K562 (cell line): ENCODE results near the gene GLIS1. TPM values are rescaled to one million over a fixed set of nuclear protein-coding genes. Genes with fewer than 3 reads are reported as not detected.

Source experiments
- ATAC-seq: fragments of 200-7000 bp; cut with Tn5 transposase; 3 replicates; pipeline ENCODE4 v1.9.1; 2020; ENCODE audit warnings: moderate library complexity
- BruUV-seq: library from RNA; stranded (reverse); fragments of 400-500 nt; replicated peaks from 2 replicates; lab custom pipeline; 2021; lab: Mats Ljungman, UMichigan
- CTCF ChIA-PET: fragments of 300-600 bp; formaldehyde crosslinking; extraction: SDS; loops from one replicate; lab custom pipeline; 2021; ENCODE audit warnings: low intra/inter-chr PET ratio; lab: Yijun Ruan, JAX
- POLR2A ChIA-PET: fragments of 300-600, 350-650 bp; sonication (Branson Sonifier 250); formaldehyde crosslinking; extraction: SDS; loops from one replicate; lab custom pipeline; 2021; ENCODE audit warnings: antibody characterized with exemption, inconsistent platforms; lab: Yijun Ruan, JAX
- DNase-seq, 4 experiments: peaks; one replicate each; pipeline versions ENCODE4 v3.0.0 to v3.0.0-alpha.2; 2011 to 2018; ENCODE audit warnings: low spot score in 3 of 4, mixed read lengths in 3 of 4; ENCODE audit errors: extremely low read depth in 1 of 4
- FAIRE-seq: peaks from 2 replicates; lab custom pipeline; 2011; peaks lifted over from hg19 to GRCh38; lab: Jason Lieb, UNC
- H2AFZ ChIP-seq: 2 replicates; pipeline ENCODE4 v1.6.0; 2011; ENCODE audit warnings: low read depth, low read length, control low read depth, inconsistent platforms
- H3K27ac ChIP-seq: fragments of 200-600 bp; 3 replicates; pipeline ENCODE4 v1.8.0; 2011; ENCODE audit warnings: low read depth, mild to moderate bottlenecking, control low read depth, inconsistent platforms, low read length, moderate library complexity, mixed read lengths; ENCODE audit errors: extremely low read depth
- H3K27me3 ChIP-seq, 2 experiments: fragments of 300-600 bp in 1 of 2; 2 replicates in 1 of 2; 3 replicates in 1 of 2; pipeline versions ENCODE4 v1.6.0 to v1.8.0; 2011; ENCODE audit warnings: inconsistent platforms in 2 of 2, low read length in 2 of 2, mild to moderate bottlenecking in 1 of 2, mixed read lengths in 1 of 2, moderate library complexity in 1 of 2; ENCODE audit not compliant: control insufficient read depth in 2 of 2, insufficient read depth in 2 of 2
- H3K36me3 ChIP-seq: fragments of 300-600 bp; 3 replicates; pipeline ENCODE4 v1.8.0; 2011; ENCODE audit warnings: mild to moderate bottlenecking, low read length, inconsistent platforms; ENCODE audit not compliant: control insufficient read depth, insufficient read depth
- H3K4me1 ChIP-seq, 2 experiments: fragments of 200-600 bp in 1 of 2; replicated peaks in 1 of 2; 2 replicates in 1 of 2; 3 replicates in 1 of 2; pipeline versions ENCODE4 v1.5.1 to v1.8.0; 2011; ENCODE audit warnings: inconsistent platforms in 2 of 2, low read length in 2 of 2, mild to moderate bottlenecking in 1 of 2, mixed read lengths in 1 of 2, moderate library complexity in 1 of 2; ENCODE audit not compliant: control insufficient read depth in 2 of 2, insufficient read depth in 2 of 2
- H3K4me2 ChIP-seq: 2 replicates; pipeline ENCODE4 v1.6.1; 2011; ENCODE audit warnings: low read length, control low read depth, inconsistent platforms, mixed read lengths; ENCODE audit not compliant: insufficient read depth
- H3K4me3 ChIP-seq: fragments of 200-600 bp; sonication (generic), shearing (Covaris generic); 2 replicates; pipeline ENCODE4 v1.5.1; 2016; ENCODE audit warnings: control low read depth, inconsistent platforms
- H3K79me2 ChIP-seq: fragments of 200-600 bp; 3 replicates; pipeline ENCODE4 v1.8.0; 2011; ENCODE audit warnings: low read length, inconsistent platforms; ENCODE audit not compliant: control insufficient read depth, insufficient read depth
- H3K9ac ChIP-seq, 2 experiments: 2 replicates each; pipeline versions ENCODE4 v1.6.0 to v1.6.1; 2011; ENCODE audit warnings: low read depth in 2 of 2, low read length in 2 of 2, control low read depth in 1 of 2, inconsistent platforms in 1 of 2, mild to moderate bottlenecking in 1 of 2, mixed read lengths in 1 of 2; ENCODE audit not compliant: insufficient read depth in 1 of 2
- H3K9me1 ChIP-seq: one replicate; pipeline ENCODE4 v1.6.0; 2011; ENCODE audit warnings: inconsistent platforms, mild to moderate bottlenecking, low read length, moderate library complexity; ENCODE audit not compliant: control insufficient read depth, insufficient read depth
- H3K9me3 ChIP-seq: replicated peaks from 2 replicates; pipeline ENCODE4 v1.5.1; 2011; ENCODE audit warnings: low read depth, low read length, inconsistent platforms; ENCODE audit not compliant: control insufficient read depth, insufficient read depth
- H4K20me1 ChIP-seq: replicated peaks from 2 replicates; pipeline ENCODE4 v1.6.1; 2011; ENCODE audit warnings: low read length, inconsistent platforms, mixed read lengths; ENCODE audit not compliant: control insufficient read depth, insufficient read depth
- BCOR ChIP-seq: fragments of 450-650 bp; IDR thresholded peaks from 2 replicates; pipeline ENCODE4 v1.6.1; 2016
- CSDE1 ChIP-seq, 2 experiments: fragments of 450-650 bp; IDR thresholded peaks; 2 replicates each; pipeline ENCODE4 v1.6.1; 2016; ENCODE audit warnings: mild to moderate bottlenecking in 1 of 2
- HDAC1 ChIP-seq, 2 experiments: fragments of 450-650 bp; IDR thresholded peaks; 2 replicates each; pipeline ENCODE4 v1.6.1; 2016 to 2017; ENCODE audit warnings: inconsistent platforms in 1 of 2, mild to moderate bottlenecking in 1 of 2, moderate library complexity in 1 of 2
- HMG20A ChIP-seq: fragments of 450-650 bp; formaldehyde crosslinking; conservative IDR thresholded peaks from 2 replicates; pipeline ENCODE4 v1.4.0; 2020; ENCODE audit warnings: mild to moderate bottlenecking, mixed read lengths
- MBD2 ChIP-seq: sonication (generic); IDR thresholded peaks from 2 replicates; pipeline ENCODE4 v1.6.1; 2016; ENCODE audit warnings: low read depth, borderline replicate concordance
- MYC ChIP-seq, 2 experiments: fragments of 250-450 bp in 1 of 2; sonication (Bioruptor Pico) in 1 of 2; IDR thresholded peaks; 2 replicates each; pipeline versions ENCODE4 v1.5.1 to v1.6.1; 2012 to 2021; ENCODE audit warnings: low read depth in 2 of 2, borderline replicate concordance in 1 of 2, improper control_type of control experiment in 1 of 2, low read length in 1 of 2, mild to moderate bottlenecking in 1 of 2, moderate library complexity in 1 of 2
- NBN ChIP-seq: fragments of 450-650 bp; IDR thresholded peaks from 2 replicates; pipeline ENCODE4 v1.6.1; 2016; ENCODE audit warnings: low read depth, mild to moderate bottlenecking
- NFXL1 ChIP-seq: fragments of 450-650 bp; formaldehyde crosslinking; IDR thresholded peaks from 2 replicates; pipeline ENCODE4 v1.4.0; 2021; ENCODE audit warnings: mild to moderate bottlenecking
- POLR2H ChIP-seq: IDR thresholded peaks from 2 replicates; pipeline ENCODE4 v1.6.1; 2016; ENCODE audit warnings: missing genetic modification characterization, low read depth, mild to moderate bottlenecking, control low read depth, missing compliant biosample characterization, moderate library complexity
- RB1 ChIP-seq: fragments of 450-650 bp; IDR thresholded peaks from 2 replicates; pipeline ENCODE4 v1.6.1; 2017; ENCODE audit warnings: low read depth, mild to moderate bottlenecking
- RFX5 ChIP-seq: IDR thresholded peaks from 2 replicates; pipeline ENCODE4 v1.6.1; 2011; ENCODE audit warnings: low read depth, mild to moderate bottlenecking, improper control_type of control experiment, low read length
- SREBF1 ChIP-seq: fragments of 150-350 bp; IDR thresholded peaks from 2 replicates; pipeline ENCODE4 v1.6.1; 2014; ENCODE audit warnings: antibody characterized with exemption, low read depth, low read length, borderline replicate concordance
- SRF ChIP-seq, 2 experiments: fragments of 250-450, 450-650 bp in 1 of 2; sonication (Bioruptor Pico) in 1 of 2; sonication (generic) in 1 of 2; formaldehyde crosslinking; IDR thresholded peaks; 2 replicates each; pipeline versions ENCODE4 v1.5.0 to v1.5.1; 2020 to 2022; ENCODE audit warnings: mild to moderate bottlenecking in 1 of 2, missing genetic modification reagents in 1 of 2
- TEAD4 ChIP-seq, 2 experiments: sonication (generic) in 1 of 2; formaldehyde crosslinking in 1 of 2; IDR thresholded peaks; 2 replicates each; pipeline versions ENCODE4 v1.6.1 to v1.8.0; 2012 to 2022; ENCODE audit warnings: borderline replicate concordance in 1 of 2, inconsistent platforms in 1 of 2, low read length in 1 of 2, mild to moderate bottlenecking in 1 of 2, missing genetic modification reagents in 1 of 2
- ZNF124 ChIP-seq: sonication (generic); formaldehyde crosslinking; IDR thresholded peaks from 2 replicates; pipeline ENCODE4 v1.8.1; 2022; ENCODE audit warnings: missing genetic modification reagents
- ZNF175 ChIP-seq: fragments of 200-800 bp; sonication (Bioruptor generic); IDR thresholded peaks from 2 replicates; pipeline ENCODE4 v1.6.1; 2016; ENCODE audit warnings: low read depth, mild to moderate bottlenecking, missing genetic modification characterization, missing compliant biosample characterization
- ZNF408 ChIP-seq: fragments of 250-450 bp; sonication (Bioruptor Pico); IDR thresholded peaks from 2 replicates; pipeline ENCODE4 v1.4.0; 2020; ENCODE audit warnings: low read depth, mild to moderate bottlenecking, moderate library complexity
- WGBS: fragments of 100-300 bp; shearing (Covaris generic); methylation state at CpG from one replicate; pipeline ENCODE4 v1.1.6; 2016; ENCODE audit warnings: low coverage, mixed read lengths; ENCODE audit not compliant: insufficient coverage; ENCODE audit errors: missing lambda C conversion rate; 5-methylcytosine and 5-hydroxymethylcytosine counted together
- in situ Hi-C: fragments of 300-500 bp; cut with MboI; formaldehyde crosslinking; loops from 4 replicates; pipeline ENCODE4 v1.15.0; 2018; ENCODE audit warnings: inconsistent platforms, mixed read lengths
- intact Hi-C: fragments of 100-400 bp; cut with micrococcal nuclease; formaldehyde crosslinking; loops from 2 replicates; pipeline ENCODE4 v1.14.2; 2022
- polyA plus RNA-seq, 8 experiments: library from polyadenylated mRNA; depleted of rRNA in 4 of 8; stranded (reverse) in 5 of 8; unstranded in 3 of 8; fragments of >200 nt; fragmentation: Nextera tagmentation in 2 of 8; fragmentation: Illumina TruSeq in 1 of 8; extraction: Ambion mirVana in 2 of 8; extraction: Trizol in 1 of 8; gene quantifications; 2 replicates each; pipeline versions ENCODE4 v1.2.1 to v1.2.3, GENCODE V29; 2011 to 2014; ENCODE audit warnings: inconsistent platforms in 1 of 8, missing spikeins in 1 of 8
- total RNA-seq, 7 experiments: library from RNA; depleted of rRNA in 6 of 7; stranded (reverse); fragments of >200 nt in 6 of 7; fragmentation: Illumina TruSeq in 2 of 7; extraction: Trizol in 2 of 7; gene quantifications; 2 replicates each; pipeline versions ENCODE4 v1.2.1 to v1.2.3, GENCODE V29; 2011 to 2021; ENCODE audit warnings: low replicate concordance in 1 of 7
- TF ChIP-seq, protein P1 (sequence below), 2 experiments: IDR thresholded peaks in 1 of 2; conservative IDR thresholded peaks in 1 of 2; 2 replicates each; pipeline ENCODE4 v1.6.1; 2016; ENCODE audit warnings: low read depth in 2 of 2, mild to moderate bottlenecking in 1 of 2, missing compliant biosample characterization in 1 of 2, missing genetic modification characterization in 1 of 2, moderate library complexity in 1 of 2

The GLIS1 gene
- total and polyA plus RNA-seq, 9 of the 15 experiments (the other 6 are each of a cell fraction or from before 2014, with no cell fraction given), result not detected

DNA sequence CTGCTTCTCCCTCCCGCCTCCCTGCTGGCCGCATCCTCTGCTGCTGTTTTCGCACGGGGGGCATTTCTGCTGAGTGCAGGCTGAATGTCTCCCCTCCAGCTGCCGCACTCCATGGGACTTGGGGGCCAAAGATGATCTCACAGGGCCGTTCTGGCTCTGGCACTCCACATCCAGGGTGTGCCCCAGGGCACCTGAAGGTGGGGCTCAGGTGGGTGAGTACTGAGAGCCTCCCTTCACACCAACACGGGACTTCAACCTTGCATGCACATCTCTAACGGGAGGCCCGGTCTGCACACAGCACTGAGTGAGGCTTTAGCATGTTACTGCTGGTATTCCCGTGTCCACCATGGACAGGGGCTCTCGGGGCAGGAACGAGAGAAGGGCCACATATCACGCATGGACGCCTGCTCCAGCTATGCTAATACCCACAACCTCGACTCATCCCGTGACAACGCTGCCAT is 190.9 kb downstream of the GLIS1 start:
- WGBS, result under 1% methylated on average over 17 of the region's 17 CpGs
- no peak for TF ChIP-seq BCOR
- no peak for TF ChIP-seq MBD2
- no peak for TF ChIP-seq TEAD4 (IDR thresholded peaks at IDR 0.05; ENCODE audit: low read length)
- no peak for TF ChIP-seq TEAD4 (CRISPR knock-in tag; IDR thresholded peaks at IDR 0.05; ENCODE audit: borderline replicate concordance)
- TF ChIP-seq CSDE1 (IDR thresholded peaks at IDR 0.05), result no peak
- no peak for TF ChIP-seq MYC (IDR thresholded peaks at IDR 0.05; ENCODE audit: low read depth, low read length)
- no peak for TF ChIP-seq MYC (CRISPR knock-in tag; IDR thresholded peaks at IDR 0.05; ENCODE audit: borderline replicate concordance, low read depth)
- TF ChIP-seq, protein P1, sequence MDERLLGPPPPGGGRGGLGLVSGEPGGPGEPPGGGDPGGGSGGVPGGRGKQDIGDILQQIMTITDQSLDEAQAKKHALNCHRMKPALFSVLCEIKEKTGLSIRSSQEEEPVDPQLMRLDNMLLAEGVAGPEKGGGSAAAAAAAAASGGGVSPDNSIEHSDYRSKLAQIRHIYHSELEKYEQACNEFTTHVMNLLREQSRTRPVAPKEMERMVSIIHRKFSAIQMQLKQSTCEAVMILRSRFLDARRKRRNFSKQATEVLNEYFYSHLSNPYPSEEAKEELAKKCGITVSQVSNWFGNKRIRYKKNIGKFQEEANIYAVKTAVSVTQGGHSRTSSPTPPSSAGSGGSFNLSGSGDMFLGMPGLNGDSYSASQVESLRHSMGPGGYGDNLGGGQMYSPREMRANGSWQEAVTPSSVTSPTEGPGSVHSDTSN (CRISPR knock-in tag; IDR thresholded peaks at IDR 0.05; ENCODE audit: low read depth), result no peak
- TF ChIP-seq, protein P1 (tag; conservative IDR thresholded peaks at IDR 0.05; ENCODE audit: low read depth), result no peak
- TF ChIP-seq HMG20A (CRISPR knock-in tag), result no peak
- TF ChIP-seq HDAC1 (IDR thresholded peaks at IDR 0.05), result no peak
- no peak for TF ChIP-seq RB1
- no peak for TF ChIP-seq NFXL1 (CRISPR knock-in tag)
- TF ChIP-seq ZNF124, result no peak
- TF ChIP-seq NBN, result no peak
- TF ChIP-seq ZNF175, result no peak
- TF ChIP-seq ZNF408 (CRISPR knock-in tag), result no peak
- TF ChIP-seq SRF (CRISPR knock-in tag; IDR thresholded peaks at IDR 0.05), result no peak
- TF ChIP-seq POLR2H, result no peak
- TF ChIP-seq SREBF1, result no peak
- TF ChIP-seq RFX5, result no peak
- H3K9me3 ChIP-seq, result no peaks in the 10 kb centered on the region
- ChIA-PET POLR2A (no interaction called here), CTCF (no interaction called here)
- H3K27me3 ChIP-seq, result peaks cover 31 to 73% of the 10 kb centered on the region in 2 experiments
- H4K20me1 ChIP-seq, result peaks cover 3% of the 10 kb centered on the region
- intact Hi-C loops (no loop called here), in situ Hi-C loops (no loop called here)
- ATAC-seq (no peak), DNase-seq (no peak), FAIRE-seq (no peak)
- BruUV-seq, result no TSS peak
- H3K36me3 ChIP-seq, result no peaks in the 10 kb centered on the region
- no peaks in the 10 kb centered on the region for H3K4me1 ChIP-seq
- H3K4me3 ChIP-seq, result no peak overlapping the region
- H3K9me1 ChIP-seq, result no peaks in the 10 kb centered on the region
- H3K79me2 ChIP-seq, result no peaks in the 10 kb centered on the region
- H2AFZ ChIP-seq, result no peak overlapping the region
- H3K4me2 ChIP-seq, result no peak overlapping the region
- no peak overlapping the region for H3K27ac ChIP-seq
- no peak overlapping the region for H3K9ac ChIP-seq
